Measurements from ENCODE around the gene CD226.
"Not testable (repeated sequence)": the region's sequence is repeated elsewhere in the genome, so short reads cannot be mapped to it uniquely, and the experiment has no call there.

CD226 gene

GRCh38 chr18:69872661-69873060 lies 75.0 kb downstream of the CD226 start:
- DNase-seq (ENCODE audit: low spot score): no peak

- no peak for DNase-seq (ENCODE audit: low spot score)
Observed at GRCh38 chr18:69871363-69871762, 76.3 kb downstream of the CD226 start.

GRCh38 chr18:69870736-69871135 lies 76.9 kb downstream of the CD226 start:
- no peak for DNase-seq (ENCODE audit: low spot score)

- no peak for DNase-seq (ENCODE audit: low spot score)
Observed at GRCh38 chr18:69866212-69866611, 81.5 kb downstream of the CD226 start.

- no peak for DNase-seq (ENCODE audit: low spot score)
Observed at GRCh38 chr18:69865776-69866175, 81.9 kb downstream of the CD226 start.

- not testable (repeated sequence) for DNase-seq (ENCODE audit: low spot score)
Observed at GRCh38 chr18:69864802-69865201, 82.9 kb downstream of the CD226 start.

GRCh38 chr18:69858897-69859296 lies 88.8 kb downstream of the CD226 start:
- DNase-seq (ENCODE audit: low spot score): no peak

GRCh38 chr18:69854455-69854854 lies 93.2 kb downstream of the CD226 start:
- DNase-seq (ENCODE audit: low spot score): no peak

GRCh38 chr18:69853051-69853450 lies 94.6 kb downstream of the CD226 start:
- no peak for DNase-seq (ENCODE audit: low spot score)

GRCh38 chr18:69845593-69846506 lies 101.8 kb downstream of the CD226 start:
- DNase-seq (ENCODE audit: low spot score): no peak

- no peak for DNase-seq (ENCODE audit: low spot score)
Observed at GRCh38 chr18:69844656-69845055, 103.0 kb downstream of the CD226 start.

- no peak for DNase-seq (ENCODE audit: low spot score)
Observed at GRCh38 chr18:69843015-69843414, 104.7 kb downstream of the CD226 start.

GRCh38 chr18:69841117-69841516 lies 106.6 kb downstream of the CD226 start:
- no peak for DNase-seq (ENCODE audit: low spot score)

- DNase-seq (ENCODE audit: low spot score): no peak
Observed at GRCh38 chr18:69840445-69840844, 107.2 kb downstream of the CD226 start.

GRCh38 chr18:69840001-69840400 lies 107.7 kb downstream of the CD226 start:
- no peak for DNase-seq (ENCODE audit: low spot score)

GRCh38 chr18:69839497-69839896 lies 108.2 kb downstream of the CD226 start:
- DNase-seq (ENCODE audit: low spot score): no peak

GRCh38 chr18:69838620-69839411 lies 108.9 kb downstream of the CD226 start:
- no peak for DNase-seq (ENCODE audit: low spot score)

- no peak for DNase-seq (ENCODE audit: low spot score)
Observed at GRCh38 chr18:69838003-69838402, 109.7 kb downstream of the CD226 start.

GRCh38 chr18:69834980-69835379 lies 112.7 kb downstream of the CD226 start:
- not testable (repeated sequence) for DNase-seq (ENCODE audit: low spot score)

GRCh38 chr18:69830189-69830588 lies 117.5 kb downstream of the CD226 start:
- no peak for DNase-seq (ENCODE audit: low spot score)

- DNase-seq (ENCODE audit: low spot score): no peak
Observed at GRCh38 chr18:69820538-69820937, 127.1 kb downstream of the CD226 start.

- DNase-seq (ENCODE audit: low spot score): no peak
Observed at GRCh38 chr18:69819460-69819859, 128.2 kb downstream of the CD226 start.

- no peak for DNase-seq (ENCODE audit: low spot score)
Observed at GRCh38 chr18:69817335-69817940, 130.2 kb downstream of the CD226 start.

Measured in pons (tissue), 1 donor.